ENCODE data around the gene SPPL3. TPM values are rescaled to one million over a fixed set of nuclear protein-coding genes. Genes with fewer than 3 reads are reported as not detected.

The SPPL3 gene
- total RNA-seq, 2 experiments from 2014 or later = 21.3 to 24.2 TPM

GRCh38 chr12:120882055-120882555, 22.1 kb downstream of the SPPL3 start:
- Mint-ChIP-seq H3K27me3 (no peaks in the 10 kb centered on the region), H3K27ac (no peak overlapping the region), H3K9me3 (ENCODE audit: low read depth) (no peaks in the 10 kb centered on the region), H3K36me3 (peaks cover 11% of the 10 kb centered on the region), H3K4me1 (peaks cover 25% of the 10 kb centered on the region), H3K4me3 (no peak overlapping the region)
- CTCF ChIA-PET = no interaction called here
- no peak for DNase-seq
- no peak for ATAC-seq

GRCh38 chr12:120879718-120880300, 24.3 kb downstream of the SPPL3 start:
- no peak for ATAC-seq

GRCh38 chr12:120879102-120879501, 25.1 kb downstream of the SPPL3 start:
- Mint-ChIP-seq H3K4me3 (no peak overlapping the region), H3K9me3 (ENCODE audit: low read depth) (no peaks in the 10 kb centered on the region), H3K4me1 (peaks cover 12% of the 10 kb centered on the region), H3K27ac (no peak overlapping the region), H3K36me3 (peaks cover 14% of the 10 kb centered on the region), H3K27me3 (no peaks in the 10 kb centered on the region)
- DNase-seq (no peak), ATAC-seq (no peak)
- CTCF ChIA-PET = interaction anchor here (1.1 to 1.3 kb wide), 3 partner anchors 17 to 352 kb away, joined by 3 to 4 read pairs (median 3); no protein-coding TSS in a partner anchor

More at GRCh38 chr12:120879718-120880300, 24.3 kb downstream of the SPPL3 start:
- Mint-ChIP-seq H3K27me3 (no peaks in the 10 kb centered on the region), H3K4me1 (peaks cover 12% of the 10 kb centered on the region), H3K27ac (no peak overlapping the region), H3K9me3 (ENCODE audit: low read depth) (no peaks in the 10 kb centered on the region), H3K4me3 (no peak overlapping the region), H3K36me3 (peaks cover 14% of the 10 kb centered on the region)
- no peak for DNase-seq
- CTCF ChIA-PET = interaction anchor here (1.1 to 1.3 kb wide), 2 partner anchors 54 to 351 kb away, joined by 3 read pairs; no protein-coding TSS in a partner anchor

GRCh38 chr12:120874547-120875245, 29.5 kb downstream of the SPPL3 start:
- CTCF ChIA-PET = interaction anchor here (0.7 kb wide), 1 partner anchor 23 kb away, joined by 4 read pairs; no protein-coding TSS in a partner anchor
- DNase-seq (no peak), ATAC-seq (no peak)
- Mint-ChIP-seq H3K27me3 (no peaks in the 10 kb centered on the region), H3K4me3 (no peak overlapping the region), H3K4me1 (peaks cover 21% of the 10 kb centered on the region), H3K36me3 (peaks cover 9% of the 10 kb centered on the region), H3K27ac (no peak overlapping the region), H3K9me3 (ENCODE audit: low read depth) (no peaks in the 10 kb centered on the region)

- no peaks in the 10 kb centered on the region for H3K9me3 Mint-ChIP-seq (ENCODE audit: low read depth)
- peak overlapping the region; percentile 16 for H3K27ac Mint-ChIP-seq
- peaks cover 6% of the 10 kb centered on the region for H3K36me3 Mint-ChIP-seq
- CTCF ChIA-PET = no interaction called here
- H3K27me3 Mint-ChIP-seq = no peaks in the 10 kb centered on the region
- peak overlapping the region; percentile 37 for H3K4me3 Mint-ChIP-seq
- no peak for ATAC-seq
- DNase-seq = no peak
- peaks cover 21% of the 10 kb centered on the region for H3K4me1 Mint-ChIP-seq
These were observed 30.9 kb downstream of the SPPL3 start for GRCh38 chr12:120873226-120873625.

GRCh38 chr12:120872487-120872886, 31.7 kb downstream of the SPPL3 start:
- H3K27me3 Mint-ChIP-seq = no peaks in the 10 kb centered on the region
- CTCF ChIA-PET = no interaction called here

GRCh38 chr12:120870415-120870814, 33.7 kb downstream of the SPPL3 start:
- H3K4me1 Mint-ChIP-seq = peaks cover 17% of the 10 kb centered on the region
- DNase-seq = no peak
- H3K27ac Mint-ChIP-seq = no peak overlapping the region
- ATAC-seq = no peak
- CTCF ChIA-PET = interaction anchor here (1.3 kb wide), 1 partner anchor 286 kb away, joined by 3 read pairs; no protein-coding TSS in a partner anchor
- no peak overlapping the region for H3K4me3 Mint-ChIP-seq
- no peaks in the 10 kb centered on the region for H3K27me3 Mint-ChIP-seq
- H3K9me3 Mint-ChIP-seq (ENCODE audit: low read depth) = no peaks in the 10 kb centered on the region
- no peaks in the 10 kb centered on the region for H3K36me3 Mint-ChIP-seq

More at GRCh38 chr12:120872487-120872886, 31.7 kb downstream of the SPPL3 start:
- DNase-seq = no peak
- no peak for ATAC-seq
- no peaks in the 10 kb centered on the region for H3K9me3 Mint-ChIP-seq (ENCODE audit: low read depth)
- H3K4me1 Mint-ChIP-seq = peaks cover 21% of the 10 kb centered on the region
- H3K4me3 Mint-ChIP-seq = no peak overlapping the region
- no peak overlapping the region for H3K27ac Mint-ChIP-seq
- peaks cover 6% of the 10 kb centered on the region for H3K36me3 Mint-ChIP-seq

GRCh38 chr12:120869376-120869775, 34.8 kb downstream of the SPPL3 start:
- H3K27me3 Mint-ChIP-seq = no peaks in the 10 kb centered on the region
- no peak overlapping the region for H3K27ac Mint-ChIP-seq
- peaks cover 19% of the 10 kb centered on the region for H3K4me1 Mint-ChIP-seq
- DNase-seq (no peak), ATAC-seq (no peak)
- CTCF ChIA-PET = interaction anchor here (1.3 kb wide), 1 partner anchor 285 kb away, joined by 3 read pairs; no protein-coding TSS in a partner anchor
- no peaks in the 10 kb centered on the region for H3K9me3 Mint-ChIP-seq (ENCODE audit: low read depth)
- H3K36me3 Mint-ChIP-seq = no peaks in the 10 kb centered on the region
- H3K4me3 Mint-ChIP-seq = no peak overlapping the region

GRCh38 chr12:120866108-120866507, 38.0 kb downstream of the SPPL3 start:
- no peak for DNase-seq
- CTCF ChIA-PET = interaction anchor here (0.8 kb wide), 1 partner anchor 97 kb away, joined by 3 read pairs; no protein-coding TSS in a partner anchor
- H3K36me3 Mint-ChIP-seq = peaks cover 2% of the 10 kb centered on the region
- no peak for ATAC-seq
- no peak overlapping the region for H3K4me3 Mint-ChIP-seq
- no peaks in the 10 kb centered on the region for H3K9me3 Mint-ChIP-seq (ENCODE audit: low read depth)
- H3K4me1 Mint-ChIP-seq = peaks cover 10% of the 10 kb centered on the region
- H3K27me3 Mint-ChIP-seq = no peaks in the 10 kb centered on the region
- no peak overlapping the region for H3K27ac Mint-ChIP-seq

- H3K27ac Mint-ChIP-seq = no peak overlapping the region
- CTCF ChIA-PET = no interaction called here
- no peaks in the 10 kb centered on the region for H3K27me3 Mint-ChIP-seq
- H3K4me3 Mint-ChIP-seq = no peak overlapping the region
- H3K9me3 Mint-ChIP-seq (ENCODE audit: low read depth) = no peaks in the 10 kb centered on the region
- DNase-seq (no peak), ATAC-seq (no peak)
- H3K4me1 Mint-ChIP-seq = peaks cover 7% of the 10 kb centered on the region
- peaks cover 2% of the 10 kb centered on the region for H3K36me3 Mint-ChIP-seq
These were observed 39.1 kb downstream of the SPPL3 start for GRCh38 chr12:120865098-120865497.

GRCh38 chr12:120862664-120863063, 41.5 kb downstream of the SPPL3 start:
- peaks cover 8% of the 10 kb centered on the region for H3K4me1 Mint-ChIP-seq
- CTCF ChIA-PET = interaction anchor here (0.8 to 1.6 kb wide), 2 partner anchors 16 to 109 kb away, joined by 4 to 7 read pairs; no protein-coding TSS in a partner anchor
- H3K27me3 Mint-ChIP-seq = no peaks in the 10 kb centered on the region
- DNase-seq (no peak), ATAC-seq (no peak)
- H3K9me3 Mint-ChIP-seq (ENCODE audit: low read depth) = peaks cover 3% of the 10 kb centered on the region
- H3K4me3 Mint-ChIP-seq = no peak overlapping the region
- no peak overlapping the region for H3K27ac Mint-ChIP-seq
- H3K36me3 Mint-ChIP-seq = peaks cover 11% of the 10 kb centered on the region

- Mint-ChIP-seq H3K27me3 (no peaks in the 10 kb centered on the region), H3K9me3 (ENCODE audit: low read depth) (peaks cover 3% of the 10 kb centered on the region), H3K4me1 (peaks cover 21% of the 10 kb centered on the region), H3K4me3 (no peak overlapping the region), H3K27ac (no peak overlapping the region), H3K36me3 (peaks cover 14% of the 10 kb centered on the region)
- CTCF ChIA-PET = no interaction called here
- ATAC-seq (no peak), DNase-seq (no peak)
These were observed 42.9 kb downstream of the SPPL3 start for GRCh38 chr12:120861074-120861795.

- DNase-seq = no peak
- peaks cover 3% of the 10 kb centered on the region for H3K9me3 Mint-ChIP-seq (ENCODE audit: low read depth)
- H3K4me3 Mint-ChIP-seq = no peak overlapping the region
- no peak for ATAC-seq
- CTCF ChIA-PET = no interaction called here
- H3K36me3 Mint-ChIP-seq = peaks cover 14% of the 10 kb centered on the region
- peaks cover 26% of the 10 kb centered on the region for H3K4me1 Mint-ChIP-seq
- H3K27me3 Mint-ChIP-seq = no peaks in the 10 kb centered on the region
- H3K27ac Mint-ChIP-seq = no peak overlapping the region
These were observed 45.7 kb downstream of the SPPL3 start for GRCh38 chr12:120858306-120859088.

All from activated CD8-positive, alpha-beta memory T cell treated with anti-CD3 and anti-CD28 coated beads, Interleukin-2, amount 10 ng/mL, durations not matched to agents 7 days and 5 days (primary cell).